ENCODE results near the gene TBCD. TPM values are rescaled to one million over a fixed set of nuclear protein-coding genes. Genes with fewer than 3 reads are reported as not detected.
A peak's percentile ranks its signal among the peaks of the same experiment; 100 is the strongest.

TBCD gene
- total RNA-seq, 2 experiments from 2014 or later, result 181 to 186 TPM

GRCh38 chr17:82716203-82717010 is 35.5 kb upstream of the TBCD start, which contains the start of gene FN3KRP:
Gene FN3KRP, plus strand, starts transcription at chr17:82716706. Its CDS starts 50 bp downstream, at chr17:82716756.
- Mint-ChIP-seq H3K4me1 (peaks cover 15% of the 10 kb centered on the region), H3K9me3 (no peaks in the 10 kb centered on the region), H3K36me3 (peaks cover 3% of the 10 kb centered on the region), H3K27me3 (no peaks in the 10 kb centered on the region), H3K27ac (peak within 1 kb of the TSS; percentile 91), H3K4me3 (peak within 1 kb of the TSS; percentile 89)
- ATAC-seq (ENCODE audit: low read depth), result peak; percentile 88
- DNase-seq, result peak; percentile 91
- POLR2A ChIA-PET, result interaction anchor here (1.5 to 2.5 kb wide), 3 partner anchors 11 to 37 kb away, joined by 5 to 13 read pairs (median 5); no protein-coding TSS in a partner anchor

- Mint-ChIP-seq H3K27ac (no peak overlapping the region), H3K9me3 (no peaks in the 10 kb centered on the region), H3K4me1 (peaks cover 15% of the 10 kb centered on the region), H3K27me3 (no peaks in the 10 kb centered on the region), H3K36me3 (peaks cover 14% of the 10 kb centered on the region), H3K4me3 (no peak overlapping the region)
- POLR2A ChIA-PET, result no interaction called here
- DNase-seq, result no peak
- ATAC-seq (ENCODE audit: low read depth), result no peak
Measured at GRCh38 chr17:82718986-82719685, 32.7 kb upstream of the TBCD start.

- Mint-ChIP-seq H3K9me3 (no peaks in the 10 kb centered on the region), H3K27ac (no peak overlapping the region), H3K4me3 (no peak overlapping the region), H3K36me3 (peaks cover 14% of the 10 kb centered on the region), H3K27me3 (no peaks in the 10 kb centered on the region), H3K4me1 (peaks cover 15% of the 10 kb centered on the region)
- POLR2A ChIA-PET, result no interaction called here
- DNase-seq, result no peak
- ATAC-seq (ENCODE audit: low read depth), result no peak
Measured at GRCh38 chr17:82720204-82720603, 31.7 kb upstream of the TBCD start.

- Mint-ChIP-seq H3K9me3 (no peaks in the 10 kb centered on the region), H3K27ac (no peak overlapping the region), H3K4me1 (peaks cover 9% of the 10 kb centered on the region), H3K27me3 (no peaks in the 10 kb centered on the region), H3K4me3 (no peak overlapping the region), H3K36me3 (peaks cover 15% of the 10 kb centered on the region)
- POLR2A ChIA-PET, result no interaction called here
- ATAC-seq (ENCODE audit: low read depth), result no peak
- DNase-seq, result no peak
Measured at GRCh38 chr17:82722341-82723013, 29.4 kb upstream of the TBCD start.

GRCh38 chr17:82723169-82723807 is 28.6 kb upstream of the TBCD start:
- H3K36me3 Mint-ChIP-seq, result peaks cover 15% of the 10 kb centered on the region
- H3K27ac Mint-ChIP-seq, result no peak overlapping the region
- peaks cover 3% of the 10 kb centered on the region for H3K4me1 Mint-ChIP-seq
- DNase-seq, result no peak
- no peak for ATAC-seq (ENCODE audit: low read depth)
- POLR2A ChIA-PET, result interaction anchor here (0.6 kb wide), 1 partner anchor 298 kb away, joined by 3 read pairs; no protein-coding TSS in a partner anchor
- no peaks in the 10 kb centered on the region for H3K9me3 Mint-ChIP-seq
- H3K27me3 Mint-ChIP-seq, result no peaks in the 10 kb centered on the region
- H3K4me3 Mint-ChIP-seq, result no peak overlapping the region

- no peak for ATAC-seq (ENCODE audit: low read depth)
- POLR2A ChIA-PET, result interaction anchor here (3.8 kb wide), 1 partner anchor 10 kb away, joined by 13 read pairs; the partner anchor contains the start of gene FN3KRP
- DNase-seq, result no peak
- no peak overlapping the region for H3K27ac Mint-ChIP-seq
- H3K4me3 Mint-ChIP-seq, result no peak overlapping the region
- no peaks in the 10 kb centered on the region for H3K9me3 Mint-ChIP-seq
- H3K36me3 Mint-ChIP-seq, result peaks cover 18% of the 10 kb centered on the region
- H3K4me1 Mint-ChIP-seq, result no peaks in the 10 kb centered on the region
- H3K27me3 Mint-ChIP-seq, result no peaks in the 10 kb centered on the region
Measured at GRCh38 chr17:82726427-82726826, 25.4 kb upstream of the TBCD start.

GRCh38 chr17:82729479-82730260 is 22.2 kb upstream of the TBCD start:
- Mint-ChIP-seq H3K27me3 (no peaks in the 10 kb centered on the region), H3K36me3 (peaks cover 25% of the 10 kb centered on the region), H3K27ac (no peak overlapping the region), H3K4me1 (no peaks in the 10 kb centered on the region), H3K9me3 (no peaks in the 10 kb centered on the region), H3K4me3 (no peak overlapping the region)
- DNase-seq (no peak), ATAC-seq (ENCODE audit: low read depth) (no peak)
- POLR2A ChIA-PET, result interaction anchor here (0.5 to 3.8 kb wide), 3 partner anchors 13 to 86 kb away, joined by 3 to 13 read pairs (median 4); partner anchors contain the start of gene FN3KRP

- Mint-ChIP-seq H3K9me3 (no peaks in the 10 kb centered on the region), H3K4me1 (no peaks in the 10 kb centered on the region), H3K27ac (no peak overlapping the region), H3K36me3 (peaks cover 23% of the 10 kb centered on the region), H3K27me3 (no peaks in the 10 kb centered on the region), H3K4me3 (no peak overlapping the region)
- ATAC-seq (ENCODE audit: low read depth), result no peak
- no peak for DNase-seq
- POLR2A ChIA-PET, result no interaction called here
Measured at GRCh38 chr17:82732118-82732743, 19.6 kb upstream of the TBCD start.

GRCh38 chr17:82734987-82735866 is 16.6 kb upstream of the TBCD start, which contains the start of gene FN3K:
Gene FN3K, plus strand, starts transcription at chr17:82735615. Its CDS starts 22 bp downstream, at chr17:82735637.
- Mint-ChIP-seq H3K9me3 (peaks cover 3% of the 10 kb centered on the region), H3K36me3 (peaks cover 29% of the 10 kb centered on the region), H3K4me1 (no peaks in the 10 kb centered on the region), H3K27ac (no peak within 1 kb of the TSS), H3K27me3 (no peaks in the 10 kb centered on the region), H3K4me3 (peak within 1 kb of the TSS; percentile 57)
- POLR2A ChIA-PET, result no interaction called here
- ATAC-seq (ENCODE audit: low read depth) (peak; percentile 70), DNase-seq (peak; percentile 66)

- no peak overlapping the region for H3K4me3 Mint-ChIP-seq
- peaks cover 36% of the 10 kb centered on the region for H3K36me3 Mint-ChIP-seq
- ATAC-seq (ENCODE audit: low read depth) (no peak), DNase-seq (no peak)
- no peaks in the 10 kb centered on the region for H3K27me3 Mint-ChIP-seq
- H3K9me3 Mint-ChIP-seq, result peaks cover 14% of the 10 kb centered on the region
- POLR2A ChIA-PET, result no interaction called here
- H3K27ac Mint-ChIP-seq, result no peak overlapping the region
- H3K4me1 Mint-ChIP-seq, result no peaks in the 10 kb centered on the region
Measured at GRCh38 chr17:82736511-82737185, 15.2 kb upstream of the TBCD start.
